K562 (cell line): Measurements from ENCODE around the gene APOC1. TPM values are rescaled to one million over a fixed set of nuclear protein-coding genes. Genes with fewer than 3 reads are reported as not detected.

Source experiments
- ARHGAP35 ChIP-seq: fragments of 450-650 bp; IDR thresholded peaks from 2 replicates; pipeline ENCODE4 v1.6.1; 2018; ENCODE audit not compliant: partially characterized antibody
- ELF2 ChIP-seq: fragments of 250-450 bp; sonication (Bioruptor Pico); IDR thresholded peaks from 2 replicates; pipeline ENCODE4 v1.5.0; 2021; ENCODE audit warnings: mild to moderate bottlenecking
- GMEB1 ChIP-seq: fragments of 250-450 bp; sonication (Bioruptor Pico); IDR thresholded peaks from 2 replicates; pipeline ENCODE4 v1.4.0; 2020; ENCODE audit warnings: mild to moderate bottlenecking
- HOXB6 ChIP-seq: fragments of 250-450 bp; sonication (Bioruptor Pico); IDR thresholded peaks from 2 replicates; pipeline ENCODE4 v1.5.1; 2022; ENCODE audit warnings: mild to moderate bottlenecking, borderline replicate concordance
- JUN ChIP-seq, 2 experiments: sonication (generic) in 1 of 2; formaldehyde crosslinking in 1 of 2; IDR thresholded peaks; 2 replicates each; pipeline versions ENCODE4 v1.6.1 to v1.8.0; 2012 to 2022; ENCODE audit warnings: borderline replicate concordance in 2 of 2, mild to moderate bottlenecking in 2 of 2, improper control_type of control experiment in 1 of 2, low read depth in 1 of 2, low read length in 1 of 2, missing genetic modification reagents in 1 of 2
- MEF2A ChIP-seq: IDR thresholded peaks from 2 replicates; pipeline ENCODE4 v1.6.1; 2011; ENCODE audit warnings: low read depth, mild to moderate bottlenecking, low read length, moderate library complexity; ENCODE audit not compliant: control insufficient read depth
- NFE2L1 ChIP-seq: fragments of 450-650 bp; IDR thresholded peaks from 2 replicates; pipeline ENCODE4 v1.6.1; 2016; ENCODE audit warnings: missing genetic modification characterization, low read depth, mild to moderate bottlenecking, missing compliant biosample characterization, moderate library complexity, borderline replicate concordance
- POLR3G ChIP-seq: IDR thresholded peaks from 2 replicates; pipeline ENCODE4 v1.6.1; 2011; ENCODE audit not compliant: insufficient read length, insufficient replicate concordance; ENCODE audit errors: extremely low read depth
- RHOXF2B ChIP-seq: fragments of 250-450 bp; sonication (Bioruptor Pico); conservative IDR thresholded peaks from 2 replicates; pipeline ENCODE4 v1.5.1; 2021
- SMARCE1 ChIP-seq: fragments of 450-650 bp; IDR thresholded peaks from 2 replicates; pipeline ENCODE4 v1.7.1; 2016; ENCODE audit warnings: mild to moderate bottlenecking
- SRSF1 ChIP-seq: fragments of 200-400 bp; formaldehyde crosslinking; IDR thresholded peaks from 2 replicates; pipeline ENCODE4 v1.6.1; 2017; ENCODE audit warnings: mild to moderate bottlenecking, low read depth, low read length, moderate library complexity
- TBP ChIP-seq: optimal IDR thresholded peaks from 2 replicates; pipeline ENCODE3; 2011; ENCODE audit warnings: low read depth, low read length, improper control_type of control experiment
- TFE3 ChIP-seq: fragments of 450-650 bp; formaldehyde crosslinking; IDR thresholded peaks from 2 replicates; pipeline ENCODE4 v1.4.0; 2020; ENCODE audit warnings: mild to moderate bottlenecking, mixed read lengths
- TGIF2 ChIP-seq: sonication (generic); formaldehyde crosslinking; IDR thresholded peaks from 2 replicates; pipeline ENCODE4 v1.8.1; 2022; ENCODE audit warnings: mild to moderate bottlenecking, missing genetic modification reagents, moderate library complexity
- ZBTB1 ChIP-seq: sonication (generic); formaldehyde crosslinking; IDR thresholded peaks from 2 replicates; pipeline ENCODE4 v1.8.1; 2023; ENCODE audit warnings: missing genetic modification reagents, low read depth, mild to moderate bottlenecking, borderline replicate concordance
- ZNF134 ChIP-seq: fragments of 250-450 bp; sonication (Bioruptor Pico); conservative IDR thresholded peaks from 2 replicates; pipeline ENCODE4 v1.4.0; 2020
- ZNF143 ChIP-seq: sonication (generic); formaldehyde crosslinking; IDR thresholded peaks from 2 replicates; pipeline ENCODE4 v1.9.0; 2022; ENCODE audit warnings: mild to moderate bottlenecking, missing genetic modification reagents
- ZNF217 ChIP-seq: sonication (generic); formaldehyde crosslinking; IDR thresholded peaks from 2 replicates; pipeline ENCODE4 v1.8.0; 2022; ENCODE audit warnings: mild to moderate bottlenecking, missing genetic modification reagents
- ZNF280B ChIP-seq: fragments of 250-450 bp; sonication (Bioruptor Pico); IDR thresholded peaks from 2 replicates; pipeline ENCODE4 v1.5.1; 2021; ENCODE audit warnings: mild to moderate bottlenecking
- polyA plus RNA-seq, 8 experiments: library from polyadenylated mRNA; depleted of rRNA in 4 of 8; stranded (reverse) in 5 of 8; unstranded in 3 of 8; fragments of >200 nt; fragmentation: Nextera tagmentation in 2 of 8; fragmentation: Illumina TruSeq in 1 of 8; extraction: Ambion mirVana in 2 of 8; extraction: Trizol in 1 of 8; gene quantifications; 2 replicates each; pipeline versions ENCODE4 v1.2.1 to v1.2.3, GENCODE V29; 2011 to 2014; ENCODE audit warnings: inconsistent platforms in 1 of 8, missing spikeins in 1 of 8
- total RNA-seq, 7 experiments: library from RNA; depleted of rRNA in 6 of 7; stranded (reverse); fragments of >200 nt in 6 of 7; fragmentation: Illumina TruSeq in 2 of 7; extraction: Trizol in 2 of 7; gene quantifications; 2 replicates each; pipeline versions ENCODE4 v1.2.1 to v1.2.3, GENCODE V29; 2011 to 2021; ENCODE audit warnings: low replicate concordance in 1 of 7
- TF ChIP-seq, protein P1 (sequence below): fragments of 250-450 bp; sonication (Bioruptor Pico); IDR thresholded peaks from 2 replicates; pipeline ENCODE4 v1.8.0; 2021; ENCODE audit warnings: moderate library complexity, mild to moderate bottlenecking, inconsistent platforms

Gene APOC1
- total and polyA plus RNA-seq, 9 of the 15 experiments (the other 6 are each of a cell fraction or from before 2014, with no cell fraction given), result 115 to 408 (median 220) TPM

DNA sequence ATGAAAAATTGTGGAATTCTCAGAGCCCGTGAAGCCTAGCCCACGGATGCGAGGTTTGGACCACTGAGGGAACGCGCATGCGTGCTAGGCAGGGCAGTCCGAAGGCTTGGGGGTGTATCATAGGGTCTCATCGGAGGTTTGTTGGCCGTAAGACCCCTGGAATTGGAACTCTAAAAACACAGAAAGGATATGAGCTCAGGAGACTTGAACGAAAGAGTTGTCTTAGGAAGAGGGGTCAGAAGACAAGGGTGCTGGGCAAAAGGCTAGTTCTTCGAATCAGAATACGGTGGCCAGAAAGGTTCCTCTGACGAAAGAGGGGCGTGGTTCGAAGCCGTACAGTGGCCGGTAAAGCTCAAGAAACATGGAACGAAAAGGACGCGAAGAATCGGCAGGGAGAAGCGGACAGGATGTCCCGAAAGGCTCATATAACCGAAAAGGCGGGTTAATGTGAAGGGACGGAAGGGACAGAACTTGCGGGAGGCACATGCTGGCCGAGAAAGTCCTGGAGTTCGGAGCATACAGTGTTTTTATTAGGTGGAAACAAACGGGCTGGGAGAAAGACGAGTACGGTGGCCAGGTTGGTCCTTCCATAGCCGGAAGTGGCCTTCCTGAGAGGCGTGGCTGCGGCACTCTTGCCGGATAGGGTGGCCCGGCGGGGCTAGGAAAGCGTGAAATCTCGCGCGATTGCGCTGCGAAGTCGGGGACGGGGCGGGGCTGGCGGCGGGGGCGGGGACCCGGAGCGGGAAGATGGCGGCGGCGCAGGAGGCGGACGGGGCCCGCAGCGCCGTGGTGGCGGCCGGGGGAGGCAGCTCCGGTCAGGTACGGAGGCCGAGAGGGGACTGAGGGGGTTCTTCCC lies 40.5 kb downstream of the APOC1 start, which contains the start of gene CLPTM1 (continued):
- TF ChIP-seq NFE2L1 (tag) (no peak), ZNF134 (CRISPR knock-in tag) (no peak), SMARCE1 (no peak; the same call in 1 of the 2 replicates), GMEB1 (CRISPR knock-in tag) (no peak), ZNF280B (no peak), TFE3 (CRISPR knock-in tag) (no peak), ARHGAP35 (peak; percentile 85), TBP (peak; percentile 73), ELF2 (peak; percentile 93), JUN (IDR thresholded peaks at IDR 0.05; ENCODE audit: borderline replicate concordance, low read depth, low read length) (peak; percentile 32; the same call in 1 of the 2 replicates), JUN (CRISPR knock-in tag; IDR thresholded peaks at IDR 0.05; ENCODE audit: borderline replicate concordance) (no peak), TGIF2 (CRISPR knock-in tag) (no peak), ZBTB1 (0 out of 2 replicates have a peak, but pooled peaks have one; percentile 10), ZNF217 (CRISPR knock-in tag) (no peak), SRSF1 (no peak), ZNF143 (no peak), MEF2A (no peak), HOXB6 (CRISPR knock-in tag) (no peak), RHOXF2B (CRISPR knock-in tag) (no peak), POLR3G (no peak)
- TF ChIP-seq, protein P1, sequence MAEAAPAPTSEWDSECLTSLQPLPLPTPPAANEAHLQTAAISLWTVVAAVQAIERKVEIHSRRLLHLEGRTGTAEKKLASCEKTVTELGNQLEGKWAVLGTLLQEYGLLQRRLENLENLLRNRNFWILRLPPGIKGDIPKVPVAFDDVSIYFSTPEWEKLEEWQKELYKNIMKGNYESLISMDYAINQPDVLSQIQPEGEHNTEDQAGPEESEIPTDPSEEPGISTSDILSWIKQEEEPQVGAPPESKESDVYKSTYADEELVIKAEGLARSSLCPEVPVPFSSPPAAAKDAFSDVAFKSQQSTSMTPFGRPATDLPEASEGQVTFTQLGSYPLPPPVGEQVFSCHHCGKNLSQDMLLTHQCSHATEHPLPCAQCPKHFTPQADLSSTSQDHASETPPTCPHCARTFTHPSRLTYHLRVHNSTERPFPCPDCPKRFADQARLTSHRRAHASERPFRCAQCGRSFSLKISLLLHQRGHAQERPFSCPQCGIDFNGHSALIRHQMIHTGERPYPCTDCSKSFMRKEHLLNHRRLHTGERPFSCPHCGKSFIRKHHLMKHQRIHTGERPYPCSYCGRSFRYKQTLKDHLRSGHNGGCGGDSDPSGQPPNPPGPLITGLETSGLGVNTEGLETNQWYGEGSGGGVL (CRISPR knock-in tag), result no peak
